ENCODE results near the gene PPFIA1.

GRCh38 chr11:70312401-70313357, 42.2 kb downstream of the PPFIA1 start:
- TF ChIP-seq IRF2 (CRISPR knock-in tag; IDR thresholded peaks at IDR 0.05; ENCODE audit: borderline replicate concordance, low read depth) (no peak), CTCF (IDR thresholded peaks at IDR 0.05) (no peak), TCF7 (CRISPR knock-in tag; IDR thresholded peaks at IDR 0.05; ENCODE audit: low read depth) (no peak), FOXP1 (CRISPR knock-in tag; IDR thresholded peaks at IDR 0.05; ENCODE audit: borderline replicate concordance) (no peak), ZNF512 (CRISPR knock-in tag; IDR thresholded peaks at IDR 0.05; ENCODE audit: borderline replicate concordance) (no peak), PREB (CRISPR knock-in tag; IDR thresholded peaks at IDR 0.05; ENCODE audit: borderline replicate concordance) (no peak), ZNF423 (CRISPR knock-in tag; IDR thresholded peaks at IDR 0.05) (no peak), FOXJ3 (CRISPR knock-in tag; IDR thresholded peaks at IDR 0.05; ENCODE audit: borderline replicate concordance) (no peak), MXD4 (CRISPR knock-in tag; IDR thresholded peaks at IDR 0.05; ENCODE audit: borderline replicate concordance) (no peak), E2F4 (CRISPR knock-in tag; IDR thresholded peaks at IDR 0.05; ENCODE audit: borderline replicate concordance, low read depth) (no peak), ATF2 (CRISPR knock-in tag; IDR thresholded peaks at IDR 0.05; ENCODE audit: borderline replicate concordance, low read depth) (no peak), TP53 (CRISPR knock-in tag; IDR thresholded peaks at IDR 0.05) (no peak)

Data from WTC11 (cell line).